ENCODE results near the gene PDSS1.

DNA sequence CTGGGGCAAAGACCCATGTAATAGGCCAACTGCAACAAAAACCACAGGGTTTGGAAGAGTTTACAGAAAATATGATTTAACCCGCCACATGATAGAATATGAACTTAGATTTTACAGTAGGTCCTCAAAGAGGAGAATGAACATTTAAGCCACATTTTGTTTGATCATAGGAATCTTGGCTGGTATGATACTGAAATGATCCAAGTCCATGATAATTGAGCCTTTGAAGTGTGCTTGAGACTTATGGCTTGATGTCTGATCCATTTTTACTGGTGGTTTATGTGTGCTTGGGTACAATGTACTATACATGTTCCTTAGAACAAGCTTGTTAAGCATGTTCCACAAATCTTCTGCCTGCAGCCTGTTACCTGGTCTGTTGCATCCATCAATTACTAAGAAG is 41.8 kb upstream of the PDSS1 start:
- TF ChIP-seq, protein P1, sequence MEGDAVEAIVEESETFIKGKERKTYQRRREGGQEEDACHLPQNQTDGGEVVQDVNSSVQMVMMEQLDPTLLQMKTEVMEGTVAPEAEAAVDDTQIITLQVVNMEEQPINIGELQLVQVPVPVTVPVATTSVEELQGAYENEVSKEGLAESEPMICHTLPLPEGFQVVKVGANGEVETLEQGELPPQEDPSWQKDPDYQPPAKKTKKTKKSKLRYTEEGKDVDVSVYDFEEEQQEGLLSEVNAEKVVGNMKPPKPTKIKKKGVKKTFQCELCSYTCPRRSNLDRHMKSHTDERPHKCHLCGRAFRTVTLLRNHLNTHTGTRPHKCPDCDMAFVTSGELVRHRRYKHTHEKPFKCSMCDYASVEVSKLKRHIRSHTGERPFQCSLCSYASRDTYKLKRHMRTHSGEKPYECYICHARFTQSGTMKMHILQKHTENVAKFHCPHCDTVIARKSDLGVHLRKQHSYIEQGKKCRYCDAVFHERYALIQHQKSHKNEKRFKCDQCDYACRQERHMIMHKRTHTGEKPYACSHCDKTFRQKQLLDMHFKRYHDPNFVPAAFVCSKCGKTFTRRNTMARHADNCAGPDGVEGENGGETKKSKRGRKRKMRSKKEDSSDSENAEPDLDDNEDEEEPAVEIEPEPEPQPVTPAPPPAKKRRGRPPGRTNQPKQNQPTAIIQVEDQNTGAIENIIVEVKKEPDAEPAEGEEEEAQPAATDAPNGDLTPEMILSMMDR (IDR thresholded peaks at IDR 0.05; ENCODE audit: insufficient read depth, low read length): no peak
- no peak for TF ChIP-seq POLR2AphosphoS5 (IDR thresholded peaks at IDR 0.05; ENCODE audit: low read depth)
- TF ChIP-seq, protein P2, sequence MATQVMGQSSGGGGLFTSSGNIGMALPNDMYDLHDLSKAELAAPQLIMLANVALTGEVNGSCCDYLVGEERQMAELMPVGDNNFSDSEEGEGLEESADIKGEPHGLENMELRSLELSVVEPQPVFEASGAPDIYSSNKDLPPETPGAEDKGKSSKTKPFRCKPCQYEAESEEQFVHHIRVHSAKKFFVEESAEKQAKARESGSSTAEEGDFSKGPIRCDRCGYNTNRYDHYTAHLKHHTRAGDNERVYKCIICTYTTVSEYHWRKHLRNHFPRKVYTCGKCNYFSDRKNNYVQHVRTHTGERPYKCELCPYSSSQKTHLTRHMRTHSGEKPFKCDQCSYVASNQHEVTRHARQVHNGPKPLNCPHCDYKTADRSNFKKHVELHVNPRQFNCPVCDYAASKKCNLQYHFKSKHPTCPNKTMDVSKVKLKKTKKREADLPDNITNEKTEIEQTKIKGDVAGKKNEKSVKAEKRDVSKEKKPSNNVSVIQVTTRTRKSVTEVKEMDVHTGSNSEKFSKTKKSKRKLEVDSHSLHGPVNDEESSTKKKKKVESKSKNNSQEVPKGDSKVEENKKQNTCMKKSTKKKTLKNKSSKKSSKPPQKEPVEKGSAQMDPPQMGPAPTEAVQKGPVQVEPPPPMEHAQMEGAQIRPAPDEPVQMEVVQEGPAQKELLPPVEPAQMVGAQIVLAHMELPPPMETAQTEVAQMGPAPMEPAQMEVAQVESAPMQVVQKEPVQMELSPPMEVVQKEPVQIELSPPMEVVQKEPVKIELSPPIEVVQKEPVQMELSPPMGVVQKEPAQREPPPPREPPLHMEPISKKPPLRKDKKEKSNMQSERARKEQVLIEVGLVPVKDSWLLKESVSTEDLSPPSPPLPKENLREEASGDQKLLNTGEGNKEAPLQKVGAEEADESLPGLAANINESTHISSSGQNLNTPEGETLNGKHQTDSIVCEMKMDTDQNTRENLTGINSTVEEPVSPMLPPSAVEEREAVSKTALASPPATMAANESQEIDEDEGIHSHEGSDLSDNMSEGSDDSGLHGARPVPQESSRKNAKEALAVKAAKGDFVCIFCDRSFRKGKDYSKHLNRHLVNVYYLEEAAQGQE (IDR thresholded peaks at IDR 0.05; ENCODE audit: insufficient replicate concordance, low read depth): no peak
- TF ChIP-seq GABPA (IDR thresholded peaks at IDR 0.05; ENCODE audit: low read depth): no peak
- no peak for TF ChIP-seq SPI1 (IDR thresholded peaks at IDR 0.05; ENCODE audit: borderline replicate concordance, low read depth)
